IMR-90 (cell line): ENCODE data around the gene MELTF. TPM values are rescaled to one million over a fixed set of nuclear protein-coding genes. Genes with fewer than 3 reads are reported as not detected.

ENCODE experiments used
- ATAC-seq: fragments of 200-7000 bp; cut with Tn5 transposase; 2 replicates; pipeline ENCODE4 v1.9.1; 2020; ENCODE audit warnings: low read depth, mild to moderate bottlenecking, moderate library complexity
- BruUV-seq: library from RNA; stranded (reverse); fragments of 400-500 nt; replicated peaks from 2 replicates; lab custom pipeline; 2021; lab: Mats Ljungman, UMichigan
- CTCF ChIA-PET: fragments of 300-600 bp; formaldehyde crosslinking; extraction: SDS; loops from one replicate; lab custom pipeline; 2021; ENCODE audit warnings: antibody characterized with exemption; lab: Yijun Ruan, JAX
- POLR2A ChIA-PET: fragments of 300-600 bp; sonication (Branson Sonifier 250); formaldehyde crosslinking; loops from one replicate; lab custom pipeline; 2022; ENCODE audit warnings: antibody characterized with exemption; ENCODE audit not compliant: unreplicated experiment; lab: Charles Lee
- DNase-seq: peaks from one replicate; pipeline ENCODE4 v3.0.0; 2013
- H2AFZ ChIP-seq: replicated peaks from 2 replicates; pipeline ENCODE3; 2013; ENCODE audit warnings: low read length, mild to moderate bottlenecking; ENCODE audit not compliant: poor library complexity
- H2AK5ac ChIP-seq: 2 replicates; pipeline ENCODE4 v1.6.1; 2013; ENCODE audit warnings: low read depth, low read length, inconsistent platforms
- H2AK9ac ChIP-seq: replicated peaks from 2 replicates; pipeline ENCODE3; 2013; ENCODE audit warnings: mild to moderate bottlenecking, low read depth, low read length, moderate library complexity; ENCODE audit not compliant: poor library complexity
- H2BK120ac ChIP-seq: 2 replicates; pipeline ENCODE4 v1.6.1; 2013; ENCODE audit warnings: low read depth, low read length, inconsistent platforms
- H2BK15ac ChIP-seq: 3 replicates; pipeline ENCODE4 v1.6.1; 2013; ENCODE audit warnings: low read depth, low read length, inconsistent platforms
- H2BK20ac ChIP-seq: 2 replicates; pipeline ENCODE4 v1.6.1; 2013; ENCODE audit warnings: low read depth, mild to moderate bottlenecking, inconsistent platforms, low read length, moderate library complexity
- H2BK5ac ChIP-seq: 2 replicates; pipeline ENCODE4 v1.6.1; 2013; ENCODE audit warnings: mild to moderate bottlenecking, low read depth, low read length, inconsistent platforms; ENCODE audit not compliant: poor library complexity, severe bottlenecking
- H3K14ac ChIP-seq: replicated peaks from 2 replicates; pipeline ENCODE4 v1.6.1; 2013; ENCODE audit warnings: low read depth, low read length, inconsistent platforms
- H3K18ac ChIP-seq: 2 replicates; pipeline ENCODE4 v1.6.1; 2013; ENCODE audit warnings: low read depth, low read length, control low read depth
- H3K23ac ChIP-seq: 2 replicates; pipeline ENCODE4 v1.6.1; 2013; ENCODE audit warnings: low read depth, low read length, inconsistent platforms
- H3K27ac ChIP-seq: 2 replicates; pipeline ENCODE4 v1.5.1; 2013; ENCODE audit warnings: mild to moderate bottlenecking, control low read depth, low read length; ENCODE audit not compliant: insufficient read depth
- H3K27me3 ChIP-seq: 2 replicates; pipeline ENCODE4 v1.6.1; 2013; ENCODE audit warnings: low read length; ENCODE audit not compliant: control insufficient read depth, insufficient read depth
- H3K36me3 ChIP-seq: 2 replicates; pipeline ENCODE4 v1.6.1; 2013; ENCODE audit warnings: low read length, mixed read lengths; ENCODE audit not compliant: control insufficient read depth, insufficient read depth
- H3K4ac ChIP-seq: 2 replicates; pipeline ENCODE4 v1.6.1; 2013; ENCODE audit warnings: low read depth, low read length, inconsistent platforms
- H3K4me1 ChIP-seq: 2 replicates; pipeline ENCODE4 v1.6.1; 2013; ENCODE audit warnings: low read length, mixed read lengths; ENCODE audit not compliant: control insufficient read depth, insufficient read depth
- H3K4me2 ChIP-seq: 2 replicates; pipeline ENCODE4 v1.6.1; 2013; ENCODE audit warnings: low read depth, mild to moderate bottlenecking, control low read depth, low read length, moderate library complexity
- H3K4me3 ChIP-seq: 2 replicates; pipeline ENCODE4 v1.5.1; 2013; ENCODE audit warnings: low read depth, mild to moderate bottlenecking, control low read depth, low read length, moderate library complexity; ENCODE audit not compliant: insufficient read depth
- H3K56ac ChIP-seq: 2 replicates; pipeline ENCODE4 v1.6.1; 2013; ENCODE audit warnings: low read length, inconsistent platforms; ENCODE audit not compliant: insufficient read depth; ENCODE audit errors: extremely low read depth
- H3K79me1 ChIP-seq, 2 experiments: 2 replicates each; pipeline ENCODE4 v1.6.1; 2013; ENCODE audit warnings: low read length in 2 of 2, inconsistent platforms in 1 of 2, low read depth in 1 of 2
- H3K9ac ChIP-seq: 2 replicates; pipeline ENCODE4 v1.6.1; 2013; ENCODE audit warnings: low read depth, low read length, control low read depth
- H3K9me1 ChIP-seq: 2 replicates; pipeline ENCODE4 v1.6.1; 2013; ENCODE audit warnings: low read length, inconsistent platforms; ENCODE audit not compliant: insufficient read depth
- H3K9me3 ChIP-seq: 2 replicates; pipeline ENCODE4 v1.6.1; 2013; ENCODE audit warnings: low read length; ENCODE audit not compliant: control insufficient read depth, insufficient read depth
- H4K20me1 ChIP-seq: 2 replicates; pipeline ENCODE4 v1.6.1; 2013; ENCODE audit warnings: low read length, inconsistent platforms; ENCODE audit not compliant: insufficient read depth
- H4K5ac ChIP-seq: 2 replicates; pipeline ENCODE4 v1.6.1; 2013; ENCODE audit warnings: mild to moderate bottlenecking, low read depth, low read length, control low read depth
- H4K8ac ChIP-seq, 2 experiments: 2 replicates each; pipeline ENCODE4 v1.6.1; 2013; ENCODE audit warnings: low read depth in 2 of 2, low read length in 2 of 2, control low read depth in 1 of 2, inconsistent platforms in 1 of 2
- H4K91ac ChIP-seq: 2 replicates; pipeline ENCODE4 v1.6.1; 2013; ENCODE audit warnings: low read depth, low read length, inconsistent platforms; ENCODE audit not compliant: insufficient read depth
- BHLHE40 ChIP-seq: fragments of 150-350 bp; IDR thresholded peaks from 2 replicates; pipeline ENCODE4 v1.6.1; 2016; ENCODE audit warnings: mild to moderate bottlenecking, low read depth, low read length
- CHD1 ChIP-seq: IDR thresholded peaks from 2 replicates; pipeline ENCODE4 v1.6.1; 2012; ENCODE audit warnings: low read depth, low read length, improper control_type of control experiment
- MAZ ChIP-seq: IDR thresholded peaks from 2 replicates; pipeline ENCODE4 v1.6.1; 2012; ENCODE audit warnings: low read depth, mild to moderate bottlenecking, low read length, improper control_type of control experiment, moderate library complexity, borderline replicate concordance
- MXI1 ChIP-seq: IDR thresholded peaks from 2 replicates; pipeline ENCODE4 v1.6.1; 2012; ENCODE audit warnings: low read depth, mild to moderate bottlenecking, low read length, moderate library complexity, borderline replicate concordance
- WGBS, 2 experiments: methylation state at CpG; one replicate each; pipeline versions ENCODE4 v1.1.5 to v1.1.7; 2013; ENCODE audit warnings: missing lambda C conversion rate in 2 of 2; ENCODE audit not compliant: insufficient read length in 1 of 2; ENCODE audit errors: extremely low coverage in 2 of 2; 5-methylcytosine and 5-hydroxymethylcytosine counted together
- dilution Hi-C: fragments of 300-500 bp; cut with HindIII; formaldehyde crosslinking; loops from one replicate; pipeline ENCODE4 v1.14.3; 2018; ENCODE audit warnings: low sequenced_read_pairs; ENCODE audit not compliant: unreplicated experiment
- in situ Hi-C: fragments of 300-500 bp; cut with MboI; formaldehyde crosslinking; loops from 3 replicates; pipeline ENCODE4 v1.14.3; 2019; ENCODE audit warnings: low sequenced_read_pairs, inconsistent platforms, mixed read lengths
- intact Hi-C: fragments of 100-400 bp; cut with micrococcal nuclease; formaldehyde crosslinking; loops from 2 replicates; pipeline ENCODE4 v1.10.0; 2022
- polyA plus RNA-seq, 3 experiments: library from polyadenylated mRNA; depleted of rRNA; stranded (reverse); fragments of >200 nt; gene quantifications; 2 replicates each; pipeline ENCODE4 v1.2.3, GENCODE V29; 2012; ENCODE audit warnings: low replicate concordance in 1 of 3
- total RNA-seq: library from RNA; depleted of rRNA; stranded (reverse); fragments of >200 nt; gene quantifications from 2 replicates; pipeline ENCODE4 v1.2.3, GENCODE V29; 2012
- TF ChIP-seq, protein P1 (sequence below): fragments of 150-350 bp; IDR thresholded peaks from 2 replicates; pipeline ENCODE4 v1.6.1; 2016; ENCODE audit warnings: low read depth, mild to moderate bottlenecking, low read length, moderate library complexity, borderline replicate concordance

Gene MELTF
- total and polyA plus RNA-seq, 2 of the 4 experiments (the other 2 are of a cell fraction), result 0.18 to 0.50 TPM

DNA sequence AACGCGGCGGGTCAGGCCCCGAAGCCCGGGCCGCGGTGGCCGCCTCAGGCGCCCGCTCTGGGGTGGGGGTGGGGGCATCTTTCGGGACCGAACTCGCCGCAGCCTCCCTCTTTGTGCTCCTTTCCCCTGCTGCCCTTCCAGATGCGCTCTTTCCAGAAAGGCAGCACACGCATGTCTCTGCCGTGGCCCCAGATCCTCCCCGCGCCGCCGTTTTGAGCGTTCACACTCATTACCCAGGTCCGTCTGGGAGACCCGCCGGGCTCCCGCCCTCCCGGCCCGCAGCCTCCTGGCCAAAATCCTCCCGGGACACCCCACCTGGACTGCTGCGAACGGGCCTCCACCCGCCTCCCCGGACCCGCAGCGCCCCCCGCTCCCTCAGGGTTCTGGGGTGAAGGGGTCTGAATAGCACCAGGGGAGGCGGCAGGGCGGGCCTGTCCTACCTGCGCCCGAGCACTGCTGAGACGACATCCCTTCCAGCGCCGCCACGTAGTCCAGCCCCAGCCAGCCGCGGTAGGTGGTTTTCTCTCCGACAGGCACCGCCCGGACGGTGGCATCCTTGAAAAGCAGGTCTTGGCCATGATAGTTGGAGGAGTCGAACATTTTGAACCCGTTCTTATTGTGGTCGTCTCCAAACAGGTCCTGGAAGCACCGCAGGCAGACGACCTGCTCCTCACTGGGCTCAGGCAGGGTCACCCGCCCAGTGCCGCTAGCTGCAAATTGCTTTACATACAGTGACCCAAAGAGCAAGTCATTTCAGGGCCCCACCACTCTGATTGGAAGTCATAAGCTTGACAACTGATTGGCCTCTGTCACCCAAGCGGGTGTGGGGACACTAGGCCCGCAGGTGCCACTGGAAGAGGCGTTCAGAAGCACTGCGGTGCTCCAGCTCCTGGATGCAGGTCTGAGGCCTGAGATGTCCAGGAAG, 25.9 kb downstream of the MELTF start:
- Histone ChIP-seq H3K79me1 (peaks cover 0 to 4% of the 10 kb centered on the region in 2 experiments; a peak in 1 of 4 replicates), H3K27ac (peak overlapping the region; percentile 81; the same call in 1 of the 2 replicates), H2AK5ac (0 out of 2 replicates have a peak overlapping the region, but pooled peaks have one; percentile 39), H3K27me3 (peaks cover 4% of the 10 kb centered on the region; the same call in 1 of the 2 replicates), H4K5ac (peak overlapping the region; percentile 61), H3K18ac (peak overlapping the region; percentile 54; the same call in 1 of the 2 replicates), H3K4me2 (peak overlapping the region; percentile 94), H3K4me1 (peaks cover 3% of the 10 kb centered on the region; the same call in 1 of the 2 replicates), H3K36me3 (no peaks in the 10 kb centered on the region), H3K23ac (peak overlapping the region; percentile 49; the same call in 1 of the 2 replicates), H3K4ac (peak overlapping the region; percentile 84), H2BK15ac (no peak overlapping the region; the same call in 2 of the 3 replicates), H3K14ac (peak overlapping the region; percentile 76), H3K9me3 (no peaks in the 10 kb centered on the region), H3K56ac (0 out of 2 replicates have a peak overlapping the region, but pooled peaks have one; percentile 30), H4K20me1 (no peaks in the 10 kb centered on the region), H3K9ac (peak overlapping the region; percentile 87), H2BK5ac (no peak overlapping the region), H2AK9ac (peak overlapping the region; percentile 98), H2AFZ (peak overlapping the region; percentile 86), H4K91ac (no peak overlapping the region), H3K9me1 (peaks cover 5% of the 10 kb centered on the region), H2BK20ac (no peak overlapping the region), H3K4me3 (peak overlapping the region; percentile 74), H4K8ac (peak overlapping the region; percentile 83 to 95), H2BK120ac (no peak overlapping the region)
- peak; percentile 8 for ATAC-seq
- BruUV-seq, result no TSS peak
- ChIA-PET POLR2A (no interaction called here), CTCF (interaction anchor here (0.6 to 0.7 kb wide), 2 partner anchors 187 to 368 kb away, joined by 3 to 4 read pairs; no protein-coding TSS in a partner anchor)
- intact Hi-C loops, result loop anchor here (2.0 to 10.0 kb wide), 3 partner anchors 27 to 511 kb away; no protein-coding TSS in a partner anchor
- TF ChIP-seq MAZ, result no peak
- TF ChIP-seq, protein P1, sequence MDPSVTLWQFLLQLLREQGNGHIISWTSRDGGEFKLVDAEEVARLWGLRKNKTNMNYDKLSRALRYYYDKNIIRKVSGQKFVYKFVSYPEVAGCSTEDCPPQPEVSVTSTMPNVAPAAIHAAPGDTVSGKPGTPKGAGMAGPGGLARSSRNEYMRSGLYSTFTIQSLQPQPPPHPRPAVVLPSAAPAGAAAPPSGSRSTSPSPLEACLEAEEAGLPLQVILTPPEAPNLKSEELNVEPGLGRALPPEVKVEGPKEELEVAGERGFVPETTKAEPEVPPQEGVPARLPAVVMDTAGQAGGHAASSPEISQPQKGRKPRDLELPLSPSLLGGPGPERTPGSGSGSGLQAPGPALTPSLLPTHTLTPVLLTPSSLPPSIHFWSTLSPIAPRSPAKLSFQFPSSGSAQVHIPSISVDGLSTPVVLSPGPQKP, result no peak
- TF ChIP-seq MXI1, result no peak
- TF ChIP-seq BHLHE40, result no peak
- no peak for TF ChIP-seq CHD1
- whole genome bisulfite sequencing, 2 experiments, result 12% methylated on average over 18 of the region's 61 CpGs; no CpG with 5 or more reads in 1 of the 2 experiments
- in situ Hi-C loops, result no loop called here
- dilution Hi-C loops, result no loop called here
- DNase-seq, result no peak
